GM12865 (cell line): Measurements from ENCODE around the gene SDHAF2.
"Not testable (repeated sequence)": the region's sequence is repeated elsewhere in the genome, so short reads cannot be mapped to it uniquely, and the experiment has no call there.

Experiments
- DNase-seq: peaks from one replicate; pipeline ENCODE4 v3.0.0; 2010; ENCODE audit warnings: low read depth
- H3K4me3 ChIP-seq: 2 replicates; pipeline ENCODE4 v1.5.1; 2011; ENCODE audit warnings: mild to moderate bottlenecking, low read depth, low read length, control low read depth
- CTCF ChIP-seq: IDR thresholded peaks from 2 replicates; pipeline ENCODE4 v1.5.1; 2011; ENCODE audit warnings: low read length, control low read depth, low read depth, inconsistent platforms; ENCODE audit not compliant: insufficient read depth; ENCODE audit errors: missing control alignments

The SDHAF2 gene

GRCh38 chr11:61475433-61475832, 45.5 kb downstream of the SDHAF2 start:
- no peak overlapping the region for H3K4me3 ChIP-seq
- no peak for DNase-seq
- no peak for TF ChIP-seq CTCF

GRCh38 chr11:61476371-61476770, 46.4 kb downstream of the SDHAF2 start:
- no peak overlapping the region for H3K4me3 ChIP-seq
- TF ChIP-seq CTCF, result no peak
- DNase-seq, result no peak

- DNase-seq, result no peak
- no peak for TF ChIP-seq CTCF
These were observed 47.2 kb downstream of the SDHAF2 start for GRCh38 chr11:61477126-61477525.

GRCh38 chr11:61477727-61478148, 47.8 kb downstream of the SDHAF2 start:
- peak; percentile 41 for DNase-seq
- no peak overlapping the region for H3K4me3 ChIP-seq
- TF ChIP-seq CTCF, result peak; percentile 89

More at GRCh38 chr11:61477126-61477525, 47.2 kb downstream of the SDHAF2 start:
- H3K4me3 ChIP-seq, result no peak overlapping the region

GRCh38 chr11:61479360-61480058, 49.6 kb downstream of the SDHAF2 start:
- not testable (repeated sequence) for DNase-seq, H3K4me3 ChIP-seq

GRCh38 chr11:61480261-61480993, 50.5 kb downstream of the SDHAF2 start:
- no peak overlapping the region for H3K4me3 ChIP-seq
- no peak for TF ChIP-seq CTCF
- DNase-seq, result no peak

- TF ChIP-seq CTCF, result no peak
- peak; percentile 14 for DNase-seq
- no peak overlapping the region for H3K4me3 ChIP-seq
These were observed 51.0 kb downstream of the SDHAF2 start for GRCh38 chr11:61480994-61481335.
